ENCODE measurements around the gene MACF1.

- TF ChIP-seq CTCF (IDR thresholded peaks at IDR 0.05) (no peak), EZH2phosphoT487 (IDR thresholded peaks at IDR 0.05) (no peak)
Observed at GRCh38 chr1:39359028-39359570, 154.6 kb downstream of the MACF1 start.

Measured in neural progenitor cell (in vitro differentiated cells).